GM18873 (cell line): ENCODE results near the gene DQX1.
"Not testable (repeated sequence)": the region's sequence is repeated elsewhere in the genome, so short reads cannot be mapped to it uniquely, and the experiment has no call there.

Source experiments
- ATAC-seq: cut with Tn5 transposase; IDR thresholded peaks from one replicate; pipeline ENCODE4 v1.9.1; 2021; ENCODE audit warnings: mild to moderate bottlenecking, moderate library complexity, moderate number of reproducible peaks; ENCODE audit not compliant: unreplicated experiment, low FRiP score

The DQX1 gene

DNA sequence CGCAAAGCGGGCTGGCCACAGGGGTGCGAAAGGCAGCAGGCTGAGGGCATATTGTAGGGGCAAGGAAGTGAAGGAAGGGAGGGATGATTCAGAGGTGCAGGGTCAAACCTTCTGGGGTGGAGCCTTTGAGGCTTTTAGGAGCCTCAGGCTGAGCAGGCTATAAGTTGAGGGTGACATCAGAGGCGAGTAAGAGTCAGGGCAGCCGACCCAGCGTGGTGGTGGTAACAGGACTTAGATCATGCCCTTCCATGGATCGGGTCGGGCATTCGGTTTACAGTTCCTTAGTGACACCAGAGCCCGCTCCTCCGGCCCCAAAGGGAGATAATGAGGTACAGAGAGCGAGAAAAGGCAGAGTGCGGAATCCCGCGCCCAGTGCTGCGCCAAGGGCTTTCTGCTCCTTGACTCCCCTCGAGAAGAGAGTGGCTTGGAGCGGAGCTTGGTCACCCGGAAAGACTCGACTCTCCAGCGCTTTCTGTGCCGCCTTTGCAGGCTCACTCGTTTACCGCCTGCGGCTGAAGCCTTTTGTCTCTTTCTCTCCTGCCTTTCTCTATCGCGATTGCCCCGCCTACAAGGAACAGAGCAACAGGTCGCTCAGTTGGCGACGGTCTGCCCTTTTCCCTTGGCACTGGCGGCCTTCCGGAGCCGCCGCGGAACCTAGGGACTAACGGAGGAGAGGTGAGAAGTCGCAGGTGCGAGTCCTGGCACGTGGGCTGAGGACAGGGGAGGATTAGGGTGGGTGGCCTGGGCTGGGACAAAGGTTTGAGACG lies 27.3 kb downstream of the DQX1 start:
- ATAC-seq = no peak

DNA sequence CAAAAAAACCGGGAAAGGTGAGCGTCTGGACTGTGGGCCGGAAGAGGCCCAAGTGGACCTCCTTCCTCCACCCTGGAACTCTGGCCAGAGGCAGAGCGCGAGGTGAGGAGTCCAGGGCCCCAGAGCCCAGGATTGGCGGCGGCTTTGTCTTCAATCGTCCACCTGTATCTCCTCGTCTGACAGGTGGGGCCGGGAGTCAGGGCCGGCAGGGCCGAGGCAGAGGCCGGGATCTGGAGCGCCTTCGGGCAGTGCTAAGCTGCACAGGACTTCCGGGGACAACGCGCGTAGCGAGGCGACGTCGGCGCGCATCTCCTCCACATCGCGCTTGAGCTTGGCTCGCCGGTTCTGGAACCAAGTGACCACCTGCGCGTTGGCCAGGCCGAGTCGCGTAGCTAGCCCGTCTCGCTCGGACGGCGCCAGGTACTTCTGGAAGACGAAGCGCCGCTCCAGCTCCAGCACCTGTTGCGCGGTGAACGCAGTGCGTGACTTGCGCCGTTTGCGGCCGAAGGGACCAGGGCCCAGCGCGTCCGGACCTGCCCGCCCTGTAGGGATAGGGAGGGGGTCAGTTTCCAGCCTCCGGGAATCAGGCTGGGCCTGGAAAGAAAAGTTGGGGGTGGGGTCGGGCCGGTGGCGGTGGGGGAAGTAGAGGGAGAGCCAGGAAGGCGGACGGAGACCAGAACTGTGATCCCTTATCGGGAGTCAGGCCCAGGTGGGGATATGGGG lies 28.1 kb downstream of the DQX1 start:
- no peak for ATAC-seq

DNA sequence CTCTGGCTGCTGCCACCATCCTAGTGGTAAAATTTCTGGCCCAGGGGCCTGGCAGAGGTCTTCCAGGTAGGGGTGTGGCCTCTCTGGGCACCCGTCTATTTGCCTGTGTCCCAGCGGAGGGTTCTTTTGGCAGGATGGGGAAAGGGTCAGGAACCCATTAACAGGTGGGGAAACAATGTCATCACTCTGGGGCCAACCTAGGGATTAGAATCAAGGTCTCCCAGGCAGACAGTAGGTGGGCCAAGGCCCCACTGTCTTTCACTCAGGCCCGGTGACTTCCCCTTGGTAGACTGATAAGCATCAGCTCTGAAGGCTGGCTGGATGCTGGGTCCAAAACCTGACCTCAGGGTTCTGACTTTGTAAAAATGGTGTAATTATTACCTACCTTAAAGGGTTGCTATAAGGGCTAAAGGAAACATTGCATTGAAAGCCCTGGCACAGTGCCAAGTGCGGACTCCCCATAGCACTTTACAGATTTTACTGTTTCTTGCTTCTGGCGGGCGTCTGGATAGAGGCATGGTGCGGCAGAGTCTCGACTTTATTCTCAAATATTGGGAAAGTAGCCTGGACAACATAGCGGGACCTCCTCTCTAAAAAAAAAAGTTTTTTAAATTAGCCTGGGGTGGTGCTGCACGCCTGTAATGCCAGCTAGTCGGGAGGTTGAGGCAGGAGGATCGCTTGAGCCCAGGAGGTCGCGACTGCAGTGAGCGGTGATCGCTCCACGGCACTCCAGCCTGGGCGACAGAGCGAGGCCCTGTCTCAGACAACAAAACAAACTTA lies 28.8 kb downstream of the DQX1 start:
- no peak for ATAC-seq

DNA sequence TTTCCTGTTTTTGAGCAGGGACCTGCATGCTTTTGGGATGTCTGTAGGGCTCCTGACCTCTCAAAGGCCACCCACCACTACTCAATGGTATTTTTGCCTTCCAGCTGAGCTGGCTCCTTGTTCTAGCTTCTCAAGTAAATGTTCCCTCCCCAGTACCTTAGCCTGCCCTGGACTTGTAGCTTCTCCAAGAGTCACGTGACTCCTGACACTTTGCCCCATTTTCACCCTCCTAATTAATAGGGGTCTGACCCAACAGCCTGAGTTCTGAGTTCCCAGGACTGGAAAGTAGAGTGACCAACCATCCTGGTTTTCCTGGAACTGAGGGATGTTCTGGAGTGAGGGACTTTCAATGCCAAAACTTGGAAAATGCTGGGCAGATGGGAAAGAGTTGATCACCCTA lies 30.6 kb downstream of the DQX1 start:
- no peak for ATAC-seq

DNA sequence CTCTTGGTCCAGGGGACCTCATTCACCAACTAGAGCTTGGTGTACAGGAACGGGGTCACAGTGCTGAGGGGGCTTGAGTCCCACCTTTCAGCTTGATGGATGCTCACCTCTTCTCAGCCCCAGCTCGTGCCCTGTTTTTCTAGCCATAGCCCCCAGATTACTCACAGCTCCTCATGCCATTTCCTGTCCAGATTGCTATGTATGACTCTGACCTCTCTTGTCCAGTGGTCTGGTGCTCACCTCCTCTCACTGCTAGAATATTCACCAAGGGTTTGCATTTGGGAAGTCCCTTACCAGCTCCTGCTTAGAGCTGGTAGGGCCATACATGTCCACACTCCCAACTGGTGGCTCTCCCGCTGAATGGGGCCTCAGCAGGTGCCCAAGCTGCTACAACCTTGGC lies 32.5 kb downstream of the DQX1 start:
- ATAC-seq = no peak

DNA sequence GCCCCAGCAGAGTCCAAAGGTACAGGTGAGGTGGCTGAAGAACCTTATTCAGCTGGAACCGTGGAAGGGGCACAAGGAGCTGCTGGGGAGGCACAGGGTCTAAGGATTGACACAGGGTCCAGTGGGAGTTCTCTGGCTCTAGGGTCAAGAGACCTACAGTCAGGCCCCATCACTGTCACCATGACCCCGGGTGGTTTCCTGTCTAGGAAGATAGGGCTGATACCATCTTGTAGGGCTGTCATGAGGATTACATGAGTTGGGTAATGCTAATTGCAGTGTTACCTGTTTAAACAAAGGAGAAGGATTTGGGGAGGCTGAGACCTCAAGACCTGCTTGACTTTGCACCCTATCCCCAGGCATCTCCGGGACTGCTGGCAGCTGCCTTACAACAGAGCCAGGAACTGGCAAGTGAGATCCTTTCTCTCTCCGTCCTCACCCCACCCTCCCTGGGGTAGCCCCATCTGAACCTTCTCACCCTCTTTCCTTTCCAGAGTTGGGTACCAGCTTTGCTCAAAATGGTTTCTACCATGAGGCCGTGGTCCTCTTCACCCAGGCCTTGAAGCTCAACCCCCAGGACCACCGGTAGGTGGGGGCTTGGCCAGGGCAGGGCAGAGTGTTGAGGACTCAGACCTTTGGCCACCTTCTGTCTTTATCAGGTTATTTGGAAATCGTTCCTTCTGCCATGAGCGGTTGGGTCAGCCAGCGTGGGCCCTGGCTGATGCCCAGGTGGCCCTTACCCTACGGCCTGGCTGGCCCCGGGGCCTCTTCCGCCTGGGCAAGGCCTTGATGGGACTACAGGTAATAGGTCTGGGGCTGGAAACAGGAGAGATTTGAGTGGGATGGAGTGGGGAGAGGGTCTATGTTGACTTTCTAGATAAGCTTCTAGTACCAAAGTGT lies 34.1 kb downstream of the DQX1 start:
- no peak for ATAC-seq

DNA sequence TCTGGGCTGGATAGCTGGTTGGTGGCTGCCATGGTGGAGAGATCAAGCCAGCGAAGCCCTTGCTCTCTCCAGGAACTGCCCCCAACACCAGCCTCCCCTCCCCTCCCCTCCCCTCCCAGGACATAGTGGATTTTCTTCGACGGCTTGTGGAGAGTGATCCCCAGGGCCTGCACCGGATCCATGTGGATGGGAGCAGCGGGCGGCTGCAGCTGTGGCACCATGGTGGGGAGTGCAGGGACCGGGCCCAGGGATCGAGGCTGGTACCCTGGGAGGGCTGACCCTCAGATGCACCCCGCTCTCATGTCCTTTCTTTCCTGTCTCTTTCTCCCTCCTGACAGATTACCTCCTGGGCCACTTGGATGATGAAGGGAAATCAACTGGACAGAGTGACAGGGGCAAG lies 36.1 kb downstream of the DQX1 start:
- ATAC-seq = no peak

DNA sequence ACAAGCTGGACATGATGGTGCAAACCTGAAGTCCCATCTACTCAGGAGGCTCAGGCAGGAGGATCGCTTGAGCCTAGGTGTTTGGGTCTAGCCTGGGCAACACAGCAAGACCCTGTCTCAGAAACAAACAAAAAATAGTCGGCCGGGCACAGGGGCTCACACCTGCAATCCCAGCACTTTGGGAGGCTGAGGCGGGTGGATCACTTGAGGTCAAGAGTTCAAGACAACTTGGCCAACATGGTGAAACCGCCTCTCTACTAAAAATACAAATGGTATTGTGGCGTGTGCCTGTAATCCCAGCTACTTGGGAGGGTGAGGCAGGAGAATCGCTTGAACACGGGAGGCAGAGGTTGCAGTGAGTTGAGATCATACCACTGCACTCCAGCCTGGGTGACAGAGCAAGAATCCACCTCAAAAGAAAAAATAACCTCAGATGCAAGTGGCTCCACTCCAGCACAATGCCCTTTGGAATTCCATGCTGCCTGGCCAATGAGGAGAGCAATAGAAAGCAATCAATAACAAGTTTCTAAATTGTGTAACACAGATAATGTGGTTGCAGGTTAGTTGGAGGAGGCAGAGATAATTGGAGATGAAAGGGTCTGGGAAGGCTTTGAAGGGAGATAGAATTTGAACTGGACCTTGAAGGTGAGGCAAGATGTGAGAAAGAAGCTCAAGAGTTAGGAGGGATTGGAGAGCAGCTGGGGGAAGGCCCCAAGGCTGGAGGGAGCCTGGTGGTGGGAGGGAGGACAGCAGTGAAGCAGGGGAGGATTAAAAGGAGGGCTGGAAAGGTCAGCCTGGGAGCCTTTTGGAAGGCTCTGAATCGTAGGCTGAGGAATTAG lies 37.2 kb downstream of the DQX1 start:
- ATAC-seq = no peak

DNA sequence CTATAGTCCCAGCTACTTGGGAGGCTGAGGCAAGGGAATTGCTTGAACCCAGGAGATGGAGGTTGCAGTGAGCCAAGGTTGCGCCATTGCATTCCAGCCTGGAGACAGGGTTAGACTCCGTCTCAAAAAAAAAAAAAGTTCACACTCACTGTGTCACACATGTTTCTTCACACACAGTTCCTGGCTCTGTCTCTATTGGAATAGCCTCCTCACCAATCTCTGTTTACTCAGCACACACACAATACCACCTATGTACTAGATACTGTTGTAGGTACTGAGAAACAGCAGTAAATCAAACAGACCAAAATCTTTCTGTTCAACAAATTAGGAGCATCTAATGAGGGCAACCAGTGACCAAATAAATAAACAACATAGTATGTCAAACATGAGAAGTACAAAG lies 39.9 kb downstream of the DQX1 start:
- ATAC-seq = no peak

DNA sequence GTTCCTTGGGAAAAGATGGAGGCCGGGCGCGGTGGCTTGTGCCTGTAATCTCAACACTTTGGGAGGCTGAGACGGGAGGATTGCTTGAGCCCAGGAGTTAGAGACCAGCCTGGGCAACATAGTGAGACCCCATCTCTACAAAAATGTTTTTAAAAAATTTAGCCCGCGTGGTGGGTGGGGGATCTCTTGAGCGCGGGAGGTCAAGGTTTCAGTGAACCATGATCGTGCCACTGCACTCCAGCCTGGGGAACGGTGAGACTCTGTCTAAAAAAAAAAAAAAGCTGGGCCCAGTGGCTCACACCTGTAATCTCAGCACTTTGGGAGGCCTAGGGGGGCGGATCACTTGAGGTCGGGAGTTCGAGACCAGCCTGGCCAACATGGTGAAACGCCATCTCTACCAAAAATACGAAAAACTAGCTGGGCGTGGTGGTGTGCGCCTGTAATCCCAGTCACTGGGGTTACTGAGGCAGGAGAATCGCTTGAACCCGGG lies 42.3 kb downstream of the DQX1 start:
- not testable (repeated sequence) for ATAC-seq

DNA sequence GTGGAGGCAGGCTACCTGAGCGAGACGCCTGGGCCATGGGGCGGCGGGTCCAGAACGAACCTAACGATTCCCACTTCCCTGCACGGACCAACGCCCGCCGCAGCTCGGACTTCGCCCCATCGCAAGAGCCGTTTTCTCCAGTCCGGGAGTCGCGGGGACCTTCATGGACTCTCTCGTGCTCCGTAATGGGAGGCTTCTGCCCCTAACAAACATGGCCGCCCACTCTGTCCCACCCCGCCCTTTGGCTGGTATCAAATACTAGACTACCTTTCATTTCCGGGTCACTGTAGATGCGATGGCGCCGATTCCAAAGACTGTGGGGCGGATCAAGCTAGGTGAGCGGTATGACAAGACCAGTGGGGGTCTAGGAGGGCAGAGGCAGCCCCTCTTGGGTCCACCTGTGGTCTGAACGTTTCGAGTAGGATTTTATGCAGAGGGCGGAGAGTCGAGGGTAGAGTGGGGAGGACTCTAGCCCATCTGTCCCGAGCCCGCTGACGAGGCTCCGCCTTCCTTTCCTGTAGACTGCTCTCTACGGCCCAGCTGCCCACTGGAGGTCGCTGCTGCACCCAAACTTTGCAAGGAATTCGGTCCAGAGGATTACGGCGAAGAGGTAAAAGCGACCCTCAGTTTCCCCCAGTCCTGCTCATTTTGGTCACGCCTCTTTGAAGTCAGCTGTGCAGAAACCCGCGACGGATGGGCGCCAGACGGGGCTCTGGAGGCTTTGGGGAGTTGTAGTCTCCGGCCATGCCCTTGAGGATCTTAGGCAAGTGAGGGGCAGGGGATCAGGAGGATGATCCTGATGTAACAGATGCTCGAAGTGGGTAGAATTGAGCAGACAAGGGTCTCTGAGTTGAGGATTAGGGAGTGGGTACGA lies 43.0 kb downstream of the DQX1 start, which contains the start of the genes CCDC142 and TTC31:
Gene CCDC142 (minus strand): TSS at position 198 of the 874 bp plus-strand sequence. CDS start 161 bp downstream, at position 37.
Gene TTC31 (plus strand): TSS at position 281 of the 874 bp plus-strand sequence. CDS start 15 bp downstream, at position 296.
- peak; percentile 80 for ATAC-seq

DNA sequence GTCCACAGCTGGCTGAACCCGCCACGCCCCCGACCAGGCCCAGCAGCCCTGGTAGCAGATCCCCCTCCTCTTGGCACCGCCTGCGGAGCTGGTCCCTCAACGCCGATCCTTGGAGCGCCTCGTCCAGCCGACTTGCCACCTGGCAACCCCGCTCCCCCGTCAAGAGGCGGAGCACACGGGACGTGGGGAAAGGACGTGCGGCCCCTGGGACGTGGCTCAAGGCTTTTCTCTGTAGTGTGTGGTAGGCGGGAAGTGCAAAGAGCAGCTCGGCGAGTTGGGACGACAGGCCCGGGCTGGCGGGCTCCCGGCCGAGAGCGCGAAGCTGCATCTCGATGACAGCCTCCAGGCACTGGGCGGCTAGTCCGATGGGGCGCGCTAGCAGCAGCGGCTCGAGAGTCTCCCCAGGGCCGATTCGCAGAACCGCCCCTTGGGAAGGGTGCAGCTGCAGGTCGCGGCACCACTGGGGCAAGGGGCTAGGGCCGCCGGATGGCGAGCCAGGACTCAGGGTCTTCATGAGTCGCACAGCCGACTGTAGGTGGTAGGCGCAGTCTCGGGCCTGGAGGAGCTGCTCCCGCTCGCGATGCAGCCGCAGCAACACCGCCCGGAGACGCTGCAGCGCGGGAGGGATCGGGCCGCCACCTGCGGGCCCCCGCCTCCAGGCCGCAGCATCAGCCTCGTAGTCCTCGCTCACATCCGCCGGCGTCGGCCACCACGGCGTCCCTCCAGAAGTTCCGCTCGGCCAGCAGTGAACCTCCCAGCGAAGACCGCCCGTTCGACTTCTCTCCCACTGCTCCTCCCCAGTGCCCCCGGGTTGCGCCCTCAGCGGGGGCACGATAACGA lies 43.9 kb downstream of the DQX1 start:
- peak; percentile 29 for ATAC-seq

DNA sequence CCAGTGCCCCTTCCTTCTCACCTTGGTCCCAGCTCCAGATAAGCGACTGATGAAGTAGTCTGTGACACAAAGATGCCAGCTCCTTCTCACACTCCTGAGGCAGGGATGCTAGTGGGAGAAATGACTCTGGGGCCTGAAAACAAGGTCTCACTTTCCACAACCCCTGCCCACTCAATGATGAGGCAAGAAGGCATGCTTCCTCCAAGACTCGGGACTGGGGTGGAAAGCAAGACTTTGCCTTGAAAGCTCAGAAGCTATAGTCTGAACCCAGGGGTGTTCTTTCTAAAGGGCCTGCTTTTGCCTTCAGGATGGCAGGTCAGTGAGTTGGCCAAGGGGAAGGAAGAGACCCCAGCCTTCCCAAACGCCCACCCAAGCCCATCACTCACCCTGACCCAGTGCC lies 44.6 kb downstream of the DQX1 start:
- ATAC-seq = no peak

DNA sequence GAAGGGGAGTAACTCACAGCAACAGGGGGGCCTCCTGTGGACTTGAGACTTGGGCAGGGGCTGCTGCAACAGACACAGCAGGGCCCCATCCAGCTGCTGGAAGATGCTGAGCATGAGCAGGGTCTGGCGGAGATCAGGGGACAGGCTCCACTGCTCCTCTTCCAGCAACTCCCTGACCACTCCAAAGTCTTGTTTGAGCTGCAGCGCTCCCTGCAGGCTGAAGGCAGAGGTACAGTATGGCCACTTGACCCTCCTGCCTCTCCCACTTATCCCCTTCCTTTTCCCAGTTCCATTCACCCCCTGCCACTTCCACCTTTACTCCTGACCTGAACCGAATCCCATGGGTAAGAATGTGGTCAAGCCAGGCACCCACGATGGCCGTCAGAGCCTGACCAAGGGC lies 51.1 kb downstream of the DQX1 start:
- ATAC-seq = no peak

DNA sequence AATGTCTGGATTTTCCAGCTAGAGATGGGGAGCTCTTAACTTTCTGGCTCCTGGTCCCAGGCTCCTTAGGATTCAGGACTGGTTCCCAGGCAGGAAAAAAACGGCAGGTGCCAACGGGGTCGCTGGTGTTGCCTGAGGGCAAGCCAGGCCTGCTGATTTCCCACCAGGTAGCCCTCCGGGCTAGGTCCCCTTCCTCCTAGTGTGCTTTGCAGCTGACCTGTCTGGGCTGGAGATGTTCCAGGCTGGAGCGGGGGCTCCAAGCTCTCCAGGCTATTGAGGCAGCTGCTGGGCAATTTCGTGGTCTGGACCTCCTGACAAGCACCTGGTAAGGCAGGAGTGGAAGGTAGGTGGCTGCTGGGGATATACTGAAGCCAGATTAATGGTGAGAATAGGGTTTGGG lies 51.5 kb downstream of the DQX1 start:
- ATAC-seq = no peak

DNA sequence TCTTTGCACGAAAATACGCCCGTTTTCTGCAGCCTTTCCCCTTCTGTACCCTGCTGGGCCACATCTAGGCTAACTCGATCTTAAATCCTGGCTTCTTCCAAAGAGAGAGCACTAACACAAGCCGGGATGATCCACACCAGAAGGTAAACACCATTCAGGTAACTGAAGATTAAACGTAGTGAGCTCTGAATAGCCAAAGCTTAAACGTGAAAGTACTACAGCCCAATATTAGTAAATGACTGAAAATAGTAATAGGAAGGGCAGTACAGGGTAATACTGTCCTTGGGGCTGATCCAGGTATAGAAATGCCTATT lies 53.1 kb downstream of the DQX1 start:
- ATAC-seq = no peak
